ENCODE results near the gene VSIG10L2.

The VSIG10L2 gene

DNA sequence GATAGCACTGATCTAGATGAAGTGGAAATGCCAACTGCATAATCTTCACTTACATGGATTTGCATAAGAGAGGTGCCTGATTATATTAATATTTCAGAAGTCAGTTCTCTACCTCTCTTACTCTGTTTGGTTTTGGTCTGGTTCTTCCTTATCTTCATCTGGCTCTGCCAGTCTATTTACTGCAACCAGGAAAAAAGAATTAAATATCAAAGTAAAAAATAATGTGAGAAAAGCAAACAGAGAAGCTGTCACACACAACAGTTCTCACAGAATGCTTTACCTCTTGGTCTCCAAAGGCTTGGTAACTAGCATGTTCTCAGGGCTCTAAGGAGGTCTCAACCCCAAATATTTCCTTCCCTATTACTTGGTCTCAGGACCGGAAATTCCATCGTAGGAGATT lies 6.7 kb downstream of the VSIG10L2 start:
- Mint-ChIP-seq H3K27ac (no peak overlapping the region), H3K36me3 (ENCODE audit: low read depth) (peaks cover 20% of the 10 kb centered on the region), H3K4me3 (no peak overlapping the region), H3K9me3 (no peaks in the 10 kb centered on the region), H3K27me3 (ENCODE audit: low read depth, poor library complexity) (peaks cover 2% of the 10 kb centered on the region), H3K4me1 (peaks cover 16% of the 10 kb centered on the region)
- TF ChIP-seq, protein P1, sequence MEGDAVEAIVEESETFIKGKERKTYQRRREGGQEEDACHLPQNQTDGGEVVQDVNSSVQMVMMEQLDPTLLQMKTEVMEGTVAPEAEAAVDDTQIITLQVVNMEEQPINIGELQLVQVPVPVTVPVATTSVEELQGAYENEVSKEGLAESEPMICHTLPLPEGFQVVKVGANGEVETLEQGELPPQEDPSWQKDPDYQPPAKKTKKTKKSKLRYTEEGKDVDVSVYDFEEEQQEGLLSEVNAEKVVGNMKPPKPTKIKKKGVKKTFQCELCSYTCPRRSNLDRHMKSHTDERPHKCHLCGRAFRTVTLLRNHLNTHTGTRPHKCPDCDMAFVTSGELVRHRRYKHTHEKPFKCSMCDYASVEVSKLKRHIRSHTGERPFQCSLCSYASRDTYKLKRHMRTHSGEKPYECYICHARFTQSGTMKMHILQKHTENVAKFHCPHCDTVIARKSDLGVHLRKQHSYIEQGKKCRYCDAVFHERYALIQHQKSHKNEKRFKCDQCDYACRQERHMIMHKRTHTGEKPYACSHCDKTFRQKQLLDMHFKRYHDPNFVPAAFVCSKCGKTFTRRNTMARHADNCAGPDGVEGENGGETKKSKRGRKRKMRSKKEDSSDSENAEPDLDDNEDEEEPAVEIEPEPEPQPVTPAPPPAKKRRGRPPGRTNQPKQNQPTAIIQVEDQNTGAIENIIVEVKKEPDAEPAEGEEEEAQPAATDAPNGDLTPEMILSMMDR (IDR thresholded peaks at IDR 0.05), result no peak
- DNase-seq, result no peak

DNA sequence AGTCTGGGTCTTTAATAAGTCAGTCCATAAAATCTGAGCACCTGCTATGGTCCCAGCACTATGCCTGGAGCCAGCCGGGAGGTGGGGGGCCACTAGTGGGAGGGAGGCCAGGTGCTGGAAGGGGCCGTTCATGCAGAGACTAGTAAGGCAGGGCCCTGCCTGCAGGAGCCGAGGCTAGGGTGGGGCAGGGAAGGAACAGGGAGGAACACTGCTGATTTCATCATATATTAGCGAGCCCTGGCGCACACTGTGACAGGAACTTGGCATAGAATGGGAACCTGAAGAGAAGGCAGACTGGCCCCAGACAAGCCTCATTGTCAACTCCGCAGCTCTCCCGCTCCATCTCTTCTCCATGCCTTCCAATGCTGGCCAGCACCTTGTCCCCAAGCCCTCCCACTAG lies 7.1 kb downstream of the VSIG10L2 start:
- Mint-ChIP-seq H3K27me3 (ENCODE audit: low read depth, poor library complexity) (peaks cover 2% of the 10 kb centered on the region), H3K36me3 (ENCODE audit: low read depth) (peaks cover 24% of the 10 kb centered on the region), H3K4me3 (no peak overlapping the region), H3K4me1 (peaks cover 16% of the 10 kb centered on the region), H3K9me3 (no peaks in the 10 kb centered on the region), H3K27ac (peak overlapping the region; percentile 53)
- no peak for DNase-seq
- TF ChIP-seq, protein P1 (IDR thresholded peaks at IDR 0.05), result no peak

DNA sequence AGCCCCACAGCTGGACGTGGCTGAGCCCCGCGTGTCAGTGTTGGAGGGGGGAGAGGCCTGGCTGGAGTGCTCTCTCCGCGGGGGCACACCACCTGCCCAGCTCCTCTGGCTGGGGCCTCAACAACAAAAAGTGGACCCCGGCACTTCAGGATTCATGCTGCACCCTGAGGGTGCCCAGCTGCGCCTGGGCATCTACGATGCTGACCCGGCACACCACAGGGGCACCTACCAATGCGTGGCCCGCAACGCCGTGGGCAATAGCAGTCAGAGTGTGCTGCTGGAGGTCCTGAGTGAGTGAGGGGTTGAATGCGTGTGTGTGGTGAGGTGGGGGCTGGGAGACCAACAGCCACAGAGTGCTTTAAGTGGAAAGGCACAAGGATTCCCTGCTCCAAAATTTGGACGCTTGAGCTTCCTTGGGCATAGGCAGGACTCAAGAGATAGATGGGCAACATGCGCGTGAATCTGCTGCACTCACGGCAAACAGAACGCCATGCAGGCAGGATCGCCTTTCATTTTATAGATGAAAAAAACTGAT lies 7.6 kb downstream of the VSIG10L2 start:
- peaks cover 16% of the 10 kb centered on the region for H3K4me1 Mint-ChIP-seq
- TF ChIP-seq, protein P1 (IDR thresholded peaks at IDR 0.05), result no peak
- no peak for DNase-seq
- no peak overlapping the region for H3K27ac Mint-ChIP-seq
- H3K9me3 Mint-ChIP-seq, result no peaks in the 10 kb centered on the region
- no peak overlapping the region for H3K4me3 Mint-ChIP-seq
- peaks cover 26% of the 10 kb centered on the region for H3K36me3 Mint-ChIP-seq (ENCODE audit: low read depth)
- H3K27me3 Mint-ChIP-seq (ENCODE audit: low read depth, poor library complexity), result peaks cover 2% of the 10 kb centered on the region

DNA sequence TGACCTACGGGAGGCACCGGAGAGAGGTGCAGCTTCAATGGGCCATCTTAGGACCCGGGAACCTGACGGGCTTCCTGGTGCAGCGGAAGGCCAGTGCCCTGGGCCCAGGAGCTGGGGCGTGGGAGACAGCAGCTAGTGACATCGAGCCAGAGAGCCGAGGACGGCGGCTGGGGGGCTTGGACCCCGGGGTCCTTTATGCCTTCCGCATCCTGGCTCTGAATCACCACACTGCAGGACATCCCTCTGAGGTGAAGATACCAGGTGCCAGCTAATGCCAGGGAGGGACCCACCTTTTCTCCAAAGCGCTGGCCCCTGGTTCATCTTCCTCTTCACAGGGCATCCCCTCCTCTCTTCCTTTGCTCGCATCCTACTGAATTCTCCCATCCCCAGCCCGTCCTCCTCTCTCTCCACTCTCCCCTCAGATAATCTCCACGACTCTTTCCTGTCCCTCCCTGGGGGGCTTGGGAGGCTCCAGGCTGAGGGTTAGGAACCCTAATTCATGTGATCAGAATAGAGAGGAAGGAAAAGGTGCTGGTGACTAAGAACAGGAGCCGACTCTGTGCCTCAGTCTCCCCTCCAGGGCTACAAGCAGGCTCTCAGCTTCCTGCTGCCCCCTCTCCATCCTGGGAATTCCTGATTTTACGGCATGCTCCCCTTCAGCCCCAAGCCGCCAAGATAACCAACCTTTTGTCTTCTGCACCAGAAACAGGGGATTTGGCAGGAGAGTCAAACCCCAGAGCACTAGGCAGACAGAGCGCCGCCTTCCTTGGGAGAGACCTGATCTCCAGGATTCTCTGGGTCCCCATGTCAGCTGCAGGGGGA lies 8.5 kb downstream of the VSIG10L2 start:
- Mint-ChIP-seq H3K36me3 (ENCODE audit: low read depth) (peaks cover 28% of the 10 kb centered on the region), H3K27ac (peak overlapping the region; percentile 31), H3K27me3 (ENCODE audit: low read depth, poor library complexity) (peaks cover 2% of the 10 kb centered on the region), H3K9me3 (no peaks in the 10 kb centered on the region), H3K4me3 (no peak overlapping the region), H3K4me1 (peaks cover 13% of the 10 kb centered on the region)
- TF ChIP-seq, protein P1 (IDR thresholded peaks at IDR 0.05), result no peak
- DNase-seq, result no peak

DNA sequence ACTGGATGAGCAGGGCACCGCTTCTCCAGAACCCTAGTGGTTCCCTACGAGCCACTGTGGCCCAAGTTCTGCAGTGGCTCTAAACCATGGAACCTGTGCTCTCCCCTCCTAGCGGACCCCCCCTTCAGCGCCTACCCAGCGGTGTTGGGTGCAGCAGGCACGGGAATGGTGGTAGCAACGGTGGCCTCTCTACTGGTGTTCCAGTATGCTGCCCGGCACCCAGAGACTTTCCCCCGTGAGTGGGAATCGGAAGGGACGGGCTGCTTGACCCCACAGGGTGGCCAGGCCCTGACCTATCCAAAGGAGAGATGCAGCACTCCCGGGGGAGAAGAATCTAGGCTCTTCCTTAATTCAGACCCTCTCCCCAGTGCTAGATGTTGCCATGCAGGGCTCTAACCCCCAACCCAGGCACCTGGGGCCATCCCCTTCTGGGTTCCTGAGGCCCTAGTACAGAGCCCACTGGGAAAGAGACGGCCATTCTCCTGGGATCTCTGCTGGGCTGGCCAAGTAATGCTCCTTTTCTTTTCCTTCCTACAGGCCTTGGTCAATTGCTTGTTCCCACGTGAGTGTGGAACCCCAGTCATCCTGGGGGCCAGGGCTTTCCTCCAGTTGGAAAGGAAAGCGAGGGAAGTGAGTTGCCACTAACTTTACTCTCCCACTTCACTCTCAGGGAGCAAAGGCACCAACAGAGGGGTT lies 9.2 kb downstream of the VSIG10L2 start:
- DNase-seq, result no peak
- peaks cover 35% of the 10 kb centered on the region for H3K36me3 Mint-ChIP-seq (ENCODE audit: low read depth)
- peaks cover 12% of the 10 kb centered on the region for H3K4me1 Mint-ChIP-seq
- H3K27me3 Mint-ChIP-seq (ENCODE audit: low read depth, poor library complexity), result peaks cover 2% of the 10 kb centered on the region
- no peak overlapping the region for H3K4me3 Mint-ChIP-seq
- TF ChIP-seq, protein P1 (IDR thresholded peaks at IDR 0.05), result no peak
- H3K9me3 Mint-ChIP-seq, result no peaks in the 10 kb centered on the region
- peak overlapping the region; percentile 56 for H3K27ac Mint-ChIP-seq

Data from nephron progenitor cell (in vitro differentiated cells).